Stomach (tissue), 4 donors: ENCODE data around the gene DNASE2.

Experiments used
- CTCF ChIP-seq, 7 experiments: fragments of 450-650 bp in 4 of 7; fragments of 200-600 bp in 3 of 7; sonication (generic) in 3 of 7; IDR thresholded peaks; one replicate each; pipeline ENCODE4 v1.5.1; 2016 to 2019; ENCODE audit warnings: antibody characterized with exemption in 7 of 7, control low read depth in 2 of 7, mild to moderate bottlenecking in 1 of 7
- POLR2A ChIP-seq, 4 donors: fragments of 450-650 bp; IDR thresholded peaks; one replicate each; pipeline ENCODE4 v1.6.1; 2016; ENCODE audit warnings: antibody characterized with exemption in 4 of 4, control low read depth in 2 of 4, mild to moderate bottlenecking in 1 of 4, moderate library complexity in 1 of 4

GRCh38 chr19:12858041-12858928 lies 23.0 kb downstream of the DNASE2 start:
- TF ChIP-seq POLR2A (IDR thresholded peaks at IDR 0.05) (no peak), CTCF (IDR thresholded peaks at IDR 0.05) (no peak)
